RWPE1 (cell line): Measurements from ENCODE around the gene TAC3.

Experiments used
- CTCF ChIA-PET: fragments of 350-600 bp; sonication (Branson Sonifier 250); formaldehyde crosslinking; extraction: SDS; loops from one replicate; lab custom pipeline; 2021; lab: Yijun Ruan, JAX
- POLR2A ChIA-PET: fragments of 400-600 bp; formaldehyde crosslinking; extraction: SDS; loops from one replicate; lab custom pipeline; 2020; ENCODE audit warnings: antibody characterized with exemption; ENCODE audit not compliant: low non-redundant PET; lab: Yijun Ruan, JAX
- DNase-seq: peaks from one replicate; pipeline ENCODE4 v3.0.0; 2012; ENCODE audit warnings: low spot score
- H3K27ac ChIP-seq: fragments of 450-650 bp; 2 replicates; pipeline ENCODE4 v1.5.1; 2017
- TF ChIP-seq, protein P1 (sequence below): fragments of 450-650 bp; conservative IDR thresholded peaks from 2 replicates; pipeline ENCODE4 v1.5.1; 2017; ENCODE audit warnings: low read depth, mild to moderate bottlenecking

The TAC3 gene

DNA sequence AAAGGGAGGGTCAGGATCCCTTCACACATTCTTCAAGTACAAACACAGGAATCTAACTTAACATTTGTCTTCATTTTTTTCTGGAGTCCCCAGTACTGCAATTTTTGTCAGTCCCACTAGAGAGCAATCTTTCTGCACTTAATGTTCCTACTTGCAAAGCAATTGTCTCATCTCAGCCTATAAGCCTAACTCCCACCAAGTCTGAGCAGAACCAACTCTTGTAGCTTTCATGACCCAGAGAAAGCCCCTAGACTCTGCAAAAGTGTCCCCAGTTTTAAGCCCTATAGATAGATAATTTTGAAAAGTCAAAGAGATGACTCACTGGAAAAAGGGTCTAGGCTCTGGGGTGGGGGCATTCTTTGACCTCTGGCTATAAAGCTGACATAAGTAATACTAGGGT lies 8.2 kb downstream of the TAC3 start:
- TF ChIP-seq, protein P1, sequence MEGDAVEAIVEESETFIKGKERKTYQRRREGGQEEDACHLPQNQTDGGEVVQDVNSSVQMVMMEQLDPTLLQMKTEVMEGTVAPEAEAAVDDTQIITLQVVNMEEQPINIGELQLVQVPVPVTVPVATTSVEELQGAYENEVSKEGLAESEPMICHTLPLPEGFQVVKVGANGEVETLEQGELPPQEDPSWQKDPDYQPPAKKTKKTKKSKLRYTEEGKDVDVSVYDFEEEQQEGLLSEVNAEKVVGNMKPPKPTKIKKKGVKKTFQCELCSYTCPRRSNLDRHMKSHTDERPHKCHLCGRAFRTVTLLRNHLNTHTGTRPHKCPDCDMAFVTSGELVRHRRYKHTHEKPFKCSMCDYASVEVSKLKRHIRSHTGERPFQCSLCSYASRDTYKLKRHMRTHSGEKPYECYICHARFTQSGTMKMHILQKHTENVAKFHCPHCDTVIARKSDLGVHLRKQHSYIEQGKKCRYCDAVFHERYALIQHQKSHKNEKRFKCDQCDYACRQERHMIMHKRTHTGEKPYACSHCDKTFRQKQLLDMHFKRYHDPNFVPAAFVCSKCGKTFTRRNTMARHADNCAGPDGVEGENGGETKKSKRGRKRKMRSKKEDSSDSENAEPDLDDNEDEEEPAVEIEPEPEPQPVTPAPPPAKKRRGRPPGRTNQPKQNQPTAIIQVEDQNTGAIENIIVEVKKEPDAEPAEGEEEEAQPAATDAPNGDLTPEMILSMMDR, result peak; percentile 79
- ChIA-PET POLR2A (no interaction called here), CTCF (interaction anchor here (0.5 to 1.5 kb wide), 8 partner anchors 9 to 171 kb away, joined by 3 to 6 read pairs (median 4); partner anchors contain the start of gene STAT6)
- no peak overlapping the region for H3K27ac ChIP-seq
- peak; percentile 57 for DNase-seq

DNA sequence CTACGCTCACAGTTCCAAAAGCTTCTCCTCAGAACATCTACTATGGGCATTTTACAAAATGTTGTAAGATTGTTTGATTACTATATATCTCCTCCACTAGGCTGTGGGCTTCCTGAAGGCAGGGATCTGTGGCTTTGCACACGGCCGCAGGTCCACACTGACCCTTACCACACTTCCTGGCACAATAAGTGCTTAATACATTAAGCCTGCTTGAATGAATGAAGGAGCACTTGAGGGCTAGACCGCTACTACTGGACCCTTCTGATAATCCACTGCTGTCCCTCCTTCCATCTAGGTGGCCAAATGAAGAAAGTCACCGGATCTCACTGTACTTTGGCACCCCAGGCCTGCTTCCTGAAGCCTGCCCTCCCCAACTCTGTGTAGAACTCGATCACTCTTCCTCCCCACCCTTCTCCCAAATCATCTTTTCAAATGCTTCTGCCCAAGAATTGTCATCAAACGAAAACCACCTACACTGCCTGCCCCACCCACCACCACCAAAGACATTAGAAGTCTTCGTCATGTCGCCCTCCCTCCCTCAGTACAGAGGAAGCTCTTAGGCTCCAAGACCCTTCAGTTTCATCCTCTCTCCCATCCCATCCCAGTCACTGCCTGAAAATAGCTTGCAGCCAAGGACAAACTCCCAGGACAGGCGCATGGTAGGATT lies 9.4 kb downstream of the TAC3 start:
- POLR2A ChIA-PET, result no interaction called here
- CTCF ChIA-PET, result interaction anchor here (0.6 to 1.1 kb wide), 6 partner anchors 9 to 105 kb away, joined by 3 to 4 read pairs (median 4); partner anchors contain the start of gene TAC3
- peak overlapping the region; percentile 71 for H3K27ac ChIP-seq
- TF ChIP-seq, protein P1, result peak; percentile 53
- DNase-seq, result no peak

DNA sequence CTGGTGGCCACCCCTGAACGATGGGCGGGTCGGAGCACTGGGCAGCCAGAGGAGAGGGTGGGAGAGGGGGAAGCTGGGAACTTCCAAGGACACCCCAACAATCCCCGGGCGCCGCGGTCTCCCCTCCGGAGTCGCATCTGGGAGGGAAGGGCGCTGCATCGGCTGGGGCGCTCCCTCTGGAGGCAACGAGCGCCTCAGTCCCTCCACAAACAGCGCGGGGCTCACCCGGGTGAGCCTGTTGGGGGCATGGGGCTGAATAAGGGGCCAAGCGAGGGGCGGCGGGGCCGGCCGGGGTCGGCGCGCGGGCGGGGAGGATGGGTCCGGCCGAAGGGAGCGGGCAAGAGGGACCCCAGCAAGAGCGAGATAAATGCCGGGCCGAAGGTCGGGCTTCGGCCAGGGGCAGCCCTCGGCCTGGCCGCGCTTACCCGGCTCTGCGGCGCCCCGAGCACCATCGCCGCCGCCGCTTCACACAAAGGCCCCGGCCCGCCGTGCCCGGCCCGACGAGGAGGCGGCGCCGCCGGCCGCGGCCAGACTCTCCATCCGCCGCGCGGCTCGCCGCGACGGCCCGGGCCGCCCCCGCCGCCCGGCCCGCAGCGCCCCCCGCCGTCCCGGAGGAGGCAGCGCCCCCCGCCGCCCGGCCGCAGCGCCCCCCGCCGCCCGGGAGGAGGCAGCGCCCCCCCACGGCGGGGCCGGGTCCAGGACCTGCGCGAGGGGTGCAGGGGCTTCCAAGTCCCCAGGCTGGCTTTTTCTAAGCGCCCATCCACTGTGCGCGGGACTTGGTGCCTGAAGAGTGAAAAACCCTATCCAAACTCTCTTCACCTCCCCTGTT lies 10.1 kb downstream of the TAC3 start, which contains the start of gene ZBTB39:
ZBTB39 (minus strand) TSS at position 567 of the 829 bp plus-strand sequence. CDS start 1,629 bp downstream, outside the sequence.
- DNase-seq, result peak; percentile 85
- peak within 1 kb of the TSS; percentile 71 for H3K27ac ChIP-seq
- ChIA-PET POLR2A (no interaction called here), CTCF (interaction anchor here (0.6 to 1.1 kb wide), 6 partner anchors 13 to 199 kb away, joined by 3 to 5 read pairs (median 4); no protein-coding TSS in a partner anchor)
- TF ChIP-seq, protein P1, result peak; percentile 98

DNA sequence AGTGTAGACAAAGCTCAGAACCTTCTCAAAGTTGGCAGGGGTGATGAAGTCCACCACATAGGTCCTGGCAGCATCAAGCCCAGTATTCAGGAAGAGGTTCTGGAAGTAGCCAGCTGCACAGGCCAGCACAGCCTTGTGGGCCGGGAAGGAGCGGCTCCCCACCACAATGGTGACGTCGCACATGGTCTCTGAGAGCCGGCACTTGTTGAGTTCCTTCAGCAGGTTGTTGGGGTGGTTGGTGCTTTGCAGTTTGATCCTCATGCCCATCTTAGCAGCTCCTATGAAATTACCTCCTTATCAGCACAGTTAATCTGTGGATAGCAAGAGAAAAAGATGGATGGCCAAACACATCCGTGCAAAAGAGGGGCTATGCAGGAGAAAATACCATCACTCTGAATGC lies 11.7 kb downstream of the TAC3 start:
- DNase-seq, result no peak
- ChIA-PET CTCF (interaction anchor here (0.5 to 0.8 kb wide), 4 partner anchors 14 to 244 kb away, joined by 3 to 4 read pairs (median 4); no protein-coding TSS in a partner anchor), POLR2A (interaction anchor here (0.6 kb wide), 1 partner anchor 366 kb away, joined by 3 read pairs; no protein-coding TSS in a partner anchor)
- H3K27ac ChIP-seq, result no peak overlapping the region
- TF ChIP-seq, protein P1, result no peak

DNA sequence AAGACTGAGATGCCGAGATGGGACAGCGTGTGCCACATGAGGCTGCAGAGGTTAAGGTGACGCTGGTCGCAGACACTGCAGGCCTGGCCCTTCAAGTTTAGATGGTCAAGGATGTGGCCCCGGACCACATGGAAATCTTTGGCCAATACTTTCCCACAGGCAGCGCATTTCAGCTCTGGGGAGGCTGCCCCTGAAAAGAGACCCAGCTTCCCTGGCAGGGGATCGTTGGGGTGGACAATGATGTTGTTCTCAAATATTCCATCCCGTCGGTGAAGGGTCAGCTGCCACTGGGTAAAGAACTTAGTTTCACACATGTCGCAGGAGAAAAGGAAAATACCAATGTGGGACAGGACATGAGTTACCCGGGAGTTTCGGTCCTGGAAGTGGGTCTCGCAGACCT lies 12.9 kb downstream of the TAC3 start:
- TF ChIP-seq, protein P1, result no peak
- H3K27ac ChIP-seq, result no peak overlapping the region
- CTCF ChIA-PET, result interaction anchor here (0.9 kb wide), 1 partner anchor 109 kb away, joined by 5 read pairs; no protein-coding TSS in a partner anchor
- POLR2A ChIA-PET, result no interaction called here
- no peak for DNase-seq

DNA sequence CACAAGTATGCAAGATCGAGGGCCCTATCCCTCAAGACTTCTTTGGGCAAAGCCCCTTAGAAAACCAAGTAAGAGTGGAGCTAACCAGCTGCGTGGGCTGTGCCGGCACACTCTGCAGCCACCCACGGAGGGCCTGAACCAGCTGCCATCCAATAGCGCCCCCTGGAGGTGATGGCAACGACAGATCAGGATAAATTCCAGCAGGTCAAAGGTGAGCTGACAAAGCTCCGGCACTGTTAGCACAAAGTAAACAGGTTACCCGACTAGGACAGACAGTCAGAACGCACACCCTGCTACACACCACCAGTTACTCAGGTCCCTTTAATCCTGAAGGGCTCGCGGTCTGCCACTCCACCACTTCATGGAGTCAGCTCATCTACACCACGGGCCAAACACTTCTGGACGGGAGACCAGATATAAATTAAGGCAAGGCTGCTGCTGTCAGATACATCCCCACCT lies 14.9 kb downstream of the TAC3 start:
- DNase-seq, result peak; percentile 41
- no peak overlapping the region for H3K27ac ChIP-seq
- TF ChIP-seq, protein P1, result peak; percentile 54
- ChIA-PET CTCF (interaction anchor here (0.5 to 1.8 kb wide), 14 partner anchors 9 to 372 kb away, joined by 3 to 7 read pairs (median 3); partner anchors contain the start of genes MYO1A and RDH16), POLR2A (no interaction called here)
